B cell (primary cell): Measurements from ENCODE around the gene TMC2. TPM values are rescaled to one million over a fixed set of nuclear protein-coding genes. Genes with fewer than 3 reads are reported as not detected.

ENCODE experiments used
- ATAC-seq: fragments of 200-7000 bp; cut with Tn5 transposase; one replicate; pipeline ENCODE4 v1.10.0; 2021; ENCODE audit warnings: low read depth, mild to moderate bottlenecking, moderate number of reproducible peaks, moderate library complexity
- CTCF ChIA-PET: fragments of 350-600 bp; sonication (Branson Sonifier 250); formaldehyde crosslinking; loops from one replicate; lab custom pipeline; 2021; ENCODE audit warnings: antibody characterized with exemption, inconsistent platforms; lab: Charles Lee
- POLR2A ChIA-PET: fragments of 350-600 bp; sonication (Branson Sonifier 250); formaldehyde crosslinking; loops from one replicate; lab custom pipeline; 2021; ENCODE audit warnings: antibody characterized with exemption; lab: Charles Lee
- DNase-seq: peaks from one replicate; pipeline ENCODE4 v3.0.0; 2013
- H2AFZ ChIP-seq: 2 replicates; pipeline ENCODE4 v1.6.1; 2012; ENCODE audit warnings: mild to moderate bottlenecking, low read depth, low read length; ENCODE audit not compliant: insufficient read depth, poor library complexity, severe bottlenecking
- H3K27ac ChIP-seq, 2 donors: 1 replicate in 1 of 2; 2 replicates in 1 of 2; pipeline ENCODE4 v1.5.1; 2012 to 2013; ENCODE audit warnings: low read length in 2 of 2, mild to moderate bottlenecking in 2 of 2, moderate library complexity in 1 of 2
- H3K27me3 ChIP-seq, 4 experiments: fragments of 200-600 bp in 1 of 4; sonication (generic) in 1 of 4; replicated peaks in 1 of 4; 1 replicate in 2 of 4; 2 replicates in 2 of 4; pipeline versions ENCODE4 v1.6.1 to v1.7.0; 2013 to 2016; ENCODE audit warnings: low read length in 3 of 4, mild to moderate bottlenecking in 2 of 4, mixed read lengths in 1 of 4, moderate library complexity in 1 of 4; ENCODE audit not compliant: insufficient read depth in 4 of 4, control insufficient read depth in 3 of 4; ENCODE audit errors: control extremely low read depth in 1 of 4
- H3K36me3 ChIP-seq, 2 experiments: replicated peaks in 1 of 2; 1 replicate in 1 of 2; 2 replicates in 1 of 2; pipeline versions ENCODE4 v1.6.1 to v1.7.1; 2013; ENCODE audit warnings: low read length in 1 of 2; ENCODE audit not compliant: insufficient read depth in 2 of 2, control insufficient read depth in 1 of 2; ENCODE audit errors: control extremely low read depth in 1 of 2, extremely low read depth in 1 of 2
- H3K4me1 ChIP-seq, 2 donors: fragments of 200-600 bp in 1 of 2; sonication (generic) in 1 of 2; 1 replicate in 1 of 2; 2 replicates in 1 of 2; pipeline versions ENCODE4 v1.5.1 to v1.6.1; 2013 to 2017; ENCODE audit warnings: low read length in 2 of 2; ENCODE audit not compliant: control insufficient read depth in 2 of 2, insufficient read depth in 2 of 2
- H3K4me2 ChIP-seq: replicated peaks from 2 replicates; pipeline ENCODE3; 2012; ENCODE audit warnings: mild to moderate bottlenecking, low read depth, low read length; ENCODE audit not compliant: poor library complexity, severe bottlenecking
- H3K4me3 ChIP-seq, 5 experiments: fragments of 200-600 bp in 1 of 5; sonication (generic) in 1 of 5; 1 replicate in 3 of 5; 2 replicates in 2 of 5; pipeline versions ENCODE4 v1.5.1 to v1.7.0; 2011 to 2016; ENCODE audit warnings: low read length in 4 of 5, mild to moderate bottlenecking in 4 of 5, low read depth in 2 of 5, control low read depth in 1 of 5, moderate library complexity in 1 of 5; ENCODE audit not compliant: insufficient read depth in 1 of 5; ENCODE audit errors: control extremely low read depth in 1 of 5, extremely low read depth in 1 of 5
- H3K79me2 ChIP-seq: fragments of 200-600 bp; sonication (generic); one replicate; pipeline ENCODE4 v1.6.0; 2016; ENCODE audit warnings: low read length; ENCODE audit not compliant: control insufficient read depth, insufficient read depth
- H3K9ac ChIP-seq: fragments of 200-600 bp; sonication (generic); 2 replicates; pipeline ENCODE4 v1.6.1; 2017; ENCODE audit warnings: mild to moderate bottlenecking, low read length, moderate library complexity
- H3K9me3 ChIP-seq, 3 donors: one replicate each; pipeline versions ENCODE4 v1.6.1 to v1.7.1; 2013; ENCODE audit warnings: low read length in 2 of 3; ENCODE audit not compliant: control insufficient read depth in 2 of 3, insufficient read depth in 1 of 3; ENCODE audit errors: control extremely low read depth in 1 of 3
- H4K20me1 ChIP-seq: 2 replicates; pipeline ENCODE4 v1.6.0; 2012; ENCODE audit warnings: mild to moderate bottlenecking, low read length; ENCODE audit not compliant: insufficient read depth, control insufficient read depth, poor library complexity, severe bottlenecking
- H3K27ac Mint-ChIP-seq: one replicate; pipeline ENCODE4 v1.8.0; 2021; ENCODE audit warnings: mixed read lengths
- H3K27me3 Mint-ChIP-seq: one replicate; pipeline ENCODE4 v1.8.0; 2021; ENCODE audit warnings: mixed read lengths
- H3K4me1 Mint-ChIP-seq: one replicate; pipeline ENCODE4 v1.8.0; 2021; ENCODE audit warnings: mixed read lengths
- H3K4me3 Mint-ChIP-seq: one replicate; pipeline ENCODE4 v1.8.0; 2021; ENCODE audit warnings: mixed read lengths
- H3K9me3 Mint-ChIP-seq: one replicate; pipeline ENCODE4 v1.8.0; 2022; ENCODE audit warnings: mixed read lengths; ENCODE audit not compliant: insufficient read depth
- CTCF ChIP-seq: fragments of 200-600 bp; IDR thresholded peaks from one replicate; pipeline ENCODE4 v1.8.0; 2022; ENCODE audit warnings: antibody characterized with exemption, mild to moderate bottlenecking
- EZH2 ChIP-seq: IDR thresholded peaks from 2 replicates; pipeline ENCODE4 v1.6.1; 2012; ENCODE audit warnings: borderline replicate concordance, low read depth, mild to moderate bottlenecking, moderate library complexity, low read length; ENCODE audit not compliant: insufficient read depth, poor library complexity, severe bottlenecking
- WGBS: methylation state at CpG from one replicate; pipeline ENCODE4 v1.1.5; 2013; ENCODE audit warnings: missing lambda C conversion rate; ENCODE audit not compliant: insufficient coverage; 5-methylcytosine and 5-hydroxymethylcytosine counted together
- intact Hi-C: fragments of 100-400 bp; cut with micrococcal nuclease; formaldehyde crosslinking; loops from one replicate; pipeline ENCODE4 v1.10.0; 2022
- polyA plus RNA-seq: library from polyadenylated mRNA; depleted of rRNA; stranded (reverse); fragments of >200 nt; gene quantifications from 2 replicates; pipeline ENCODE4 v1.2.3, GENCODE V29; 2012
- total RNA-seq, 2 donors: library from RNA; stranded (reverse); fragments of 120-200 nt in 1 of 2; gene quantifications; 1 replicate in 1 of 2; 2 replicates in 1 of 2; pipeline versions ENCODE4 v1.2.3 to v1.2.4, GENCODE V29; 2013 to 2022

Gene TMC2
- total and polyA plus RNA-seq, 2 donors (not counting 1 experiment from before 2014, with no cell fraction given), result not detected

GRCh38 chr20:2624190-2624589, 87.8 kb downstream of the TMC2 start:
- intact Hi-C loops, result no loop called here
- H3K9ac ChIP-seq, result no peak overlapping the region
- POLR2A ChIA-PET, result no interaction called here

GRCh38 chr20:2625062-2625461, 88.7 kb downstream of the TMC2 start:
- Histone ChIP-seq H3K27ac (no peak overlapping the region), H3K27me3 (peaks cover 0 to 12% (median 0%) of the 10 kb centered on the region in 4 experiments), H3K79me2 (no peaks in the 10 kb centered on the region), H3K4me2 (no peak overlapping the region), H2AFZ (no peak overlapping the region), H3K9me3 (peaks cover 1 to 8% (median 4%) of the 10 kb centered on the region in 3 donors), H4K20me1 (no peaks in the 10 kb centered on the region), H3K4me1 (no peaks in the 10 kb centered on the region), H3K9ac (no peak overlapping the region), H3K36me3 (no peaks in the 10 kb centered on the region), H3K4me3 (no peak overlapping the region)
- H3K4me3 Mint-ChIP-seq, result no peak overlapping the region
- intact Hi-C loops, result no loop called here
- no peak overlapping the region for H3K27ac Mint-ChIP-seq
- H3K27me3 Mint-ChIP-seq, result peaks cover 24% of the 10 kb centered on the region
- H3K9me3 Mint-ChIP-seq, result peaks cover 9% of the 10 kb centered on the region
- TF ChIP-seq EZH2, result no peak
- no peak for TF ChIP-seq CTCF
- WGBS, result no CpG with 5 or more reads among the region's 2 CpGs
- POLR2A ChIA-PET, result no interaction called here
- ATAC-seq (no peak), DNase-seq (no peak)
- CTCF ChIA-PET, result no interaction called here
- H3K4me1 Mint-ChIP-seq, result no peaks in the 10 kb centered on the region

More at GRCh38 chr20:2624190-2624589, 87.8 kb downstream of the TMC2 start:
- Mint-ChIP-seq H3K27ac (no peak overlapping the region), H3K4me1 (no peaks in the 10 kb centered on the region), H3K27me3 (peaks cover 31% of the 10 kb centered on the region), H3K4me3 (no peak overlapping the region), H3K9me3 (peaks cover 6% of the 10 kb centered on the region)
- no peak for DNase-seq
- ATAC-seq, result no peak
- Histone ChIP-seq H3K4me2 (no peak overlapping the region), H3K27me3 (peaks cover 0 to 17% (median 0%) of the 10 kb centered on the region in 4 experiments), H3K36me3 (no peaks in the 10 kb centered on the region), H3K4me3 (no peak overlapping the region), H3K9me3 (peaks cover 1 to 12% (median 4%) of the 10 kb centered on the region in 3 donors), H3K4me1 (no peaks in the 10 kb centered on the region), H2AFZ (no peak overlapping the region), H3K79me2 (no peaks in the 10 kb centered on the region), H4K20me1 (no peaks in the 10 kb centered on the region), H3K27ac (no peak overlapping the region)
- CTCF ChIA-PET, result no interaction called here
- no peak for TF ChIP-seq EZH2
- no peak for TF ChIP-seq CTCF
- WGBS, result 92% methylated on average over 4 of the region's 4 CpGs
